GM18861 (cell line): ENCODE data around the gene FPR2.
"Not testable (repeated sequence)": the region's sequence is repeated elsewhere in the genome, so short reads cannot be mapped to it uniquely, and the experiment has no call there.

Source experiments
- ATAC-seq: cut with Tn5 transposase; IDR thresholded peaks from one replicate; pipeline ENCODE4 v1.9.1; 2021; ENCODE audit not compliant: unreplicated experiment

Gene FPR2

GRCh38 chr19:51803967-51804366 lies 43.0 kb downstream of the FPR2 start:
- ATAC-seq, result no peak

GRCh38 chr19:51804789-51805188 lies 43.8 kb downstream of the FPR2 start:
- ATAC-seq, result not testable (repeated sequence)

GRCh38 chr19:51805396-51805795 lies 44.4 kb downstream of the FPR2 start:
- ATAC-seq, result not testable (repeated sequence)

- not testable (repeated sequence) for ATAC-seq
These were observed 45.6 kb downstream of the FPR2 start for GRCh38 chr19:51806571-51806970.

GRCh38 chr19:51807111-51807701 lies 46.2 kb downstream of the FPR2 start:
- ATAC-seq, result no peak

GRCh38 chr19:51807925-51808324 lies 46.9 kb downstream of the FPR2 start:
- ATAC-seq, result no peak

- no peak for ATAC-seq
These were observed 47.5 kb downstream of the FPR2 start for GRCh38 chr19:51808333-51808986.

GRCh38 chr19:51809787-51810186 lies 48.8 kb downstream of the FPR2 start:
- no peak for ATAC-seq

GRCh38 chr19:51810223-51810622 lies 49.2 kb downstream of the FPR2 start:
- no peak for ATAC-seq

- ATAC-seq, result no peak
These were observed 50.4 kb downstream of the FPR2 start for GRCh38 chr19:51811344-51811743.

- ATAC-seq, result no peak
These were observed 54.1 kb downstream of the FPR2 start for GRCh38 chr19:51815043-51815442.

GRCh38 chr19:51816711-51817110 lies 55.7 kb downstream of the FPR2 start:
- no peak for ATAC-seq

GRCh38 chr19:51820011-51820410 lies 59.0 kb downstream of the FPR2 start:
- no peak for ATAC-seq
